WTC11 (cell line): ENCODE results near the gene C1QTNF12. TPM values are rescaled to one million over a fixed set of nuclear protein-coding genes. Genes with fewer than 3 reads are reported as not detected.
"Not testable (repeated sequence)": the region's sequence is repeated elsewhere in the genome, so short reads cannot be mapped to it uniquely, and the experiment has no call there.

Experiments used
- ATAC-seq: fragments of 200-7000 bp; cut with Tn5 transposase; 2 replicates; pipeline ENCODE4 v1.10.0; 2021; ENCODE audit warnings: mild to moderate bottlenecking, moderate library complexity
- CTCF ChIA-PET: fragments of 300-600 bp; sonication (Branson Sonifier 250); formaldehyde crosslinking; loops from one replicate; lab custom pipeline; 2021; ENCODE audit warnings: antibody characterized with exemption; lab: Charles Lee
- POLR2A ChIA-PET: fragments of 350-600 bp; sonication (Branson Sonifier 250); formaldehyde crosslinking; loops from one replicate; lab custom pipeline; 2021; ENCODE audit warnings: antibody characterized with exemption; lab: Charles Lee
- DNase-seq: peaks from one replicate; pipeline ENCODE4 v3.0.0; 2021; ENCODE audit warnings: low spot score
- H3K27ac Mint-ChIP-seq: 2 replicates; pipeline ENCODE4 v1.8.0; 2021; ENCODE audit warnings: mixed read lengths
- H3K27me3 Mint-ChIP-seq: 2 replicates; pipeline ENCODE4 v1.8.0; 2021; ENCODE audit warnings: low read depth, mild to moderate bottlenecking, moderate library complexity, mixed read lengths
- H3K36me3 Mint-ChIP-seq: 2 replicates; pipeline ENCODE4 v1.8.0; 2021; ENCODE audit warnings: mixed read lengths
- H3K4me1 Mint-ChIP-seq: 2 replicates; pipeline ENCODE4 v1.8.0; 2022; ENCODE audit warnings: mixed read lengths
- H3K4me3 Mint-ChIP-seq: 2 replicates; pipeline ENCODE4 v1.8.0; 2021; ENCODE audit warnings: mild to moderate bottlenecking, moderate library complexity, mixed read lengths
- H3K9me3 Mint-ChIP-seq: 2 replicates; pipeline ENCODE4 v1.8.0; 2021; ENCODE audit warnings: mixed read lengths
- AR ChIP-seq: fragments of 250-450 bp; sonication (Bioruptor Pico); IDR thresholded peaks from 2 replicates; pipeline ENCODE4 v1.9.0; 2021; ENCODE audit warnings: mild to moderate bottlenecking
- CREB1 ChIP-seq: sonication (generic); formaldehyde crosslinking; IDR thresholded peaks from 2 replicates; pipeline ENCODE4 v1.8.0; 2023; ENCODE audit warnings: mild to moderate bottlenecking, missing genetic modification reagents
- CTCF ChIP-seq: fragments of 200-600 bp; IDR thresholded peaks from 2 replicates; pipeline ENCODE4 v1.8.0; 2022; ENCODE audit warnings: antibody characterized with exemption
- ELF4 ChIP-seq: sonication (generic); formaldehyde crosslinking; IDR thresholded peaks from 2 replicates; pipeline ENCODE4 v1.8.1; 2022; ENCODE audit warnings: low read depth, mild to moderate bottlenecking, moderate library complexity, missing genetic modification reagents
- FOXJ3 ChIP-seq: sonication (generic); formaldehyde crosslinking; IDR thresholded peaks from 2 replicates; pipeline ENCODE4 v1.9.0; 2021; ENCODE audit warnings: missing genetic modification reagents, mild to moderate bottlenecking, borderline replicate concordance
- FOXP4 ChIP-seq: sonication (generic); formaldehyde crosslinking; IDR thresholded peaks from 2 replicates; pipeline ENCODE4 v1.8.0; 2022; ENCODE audit warnings: mild to moderate bottlenecking, missing genetic modification reagents
- GABPB1 ChIP-seq: sonication (generic); formaldehyde crosslinking; IDR thresholded peaks from 2 replicates; pipeline ENCODE4 v1.8.1; 2023; ENCODE audit warnings: mild to moderate bottlenecking, missing genetic modification reagents
- GTF2I ChIP-seq: fragments of 250-450 bp; sonication (Bioruptor Pico); conservative IDR thresholded peaks from 2 replicates; pipeline ENCODE4 v1.4.0; 2021; ENCODE audit warnings: mild to moderate bottlenecking
- IRF1 ChIP-seq: sonication (generic); formaldehyde crosslinking; IDR thresholded peaks from 2 replicates; pipeline ENCODE4 v1.8.0; 2023; ENCODE audit warnings: missing genetic modification reagents
- KAT7 ChIP-seq: sonication (generic); formaldehyde crosslinking; IDR thresholded peaks from 2 replicates; pipeline ENCODE4 v1.8.1; 2023; ENCODE audit warnings: missing genetic modification reagents, mild to moderate bottlenecking, borderline replicate concordance
- MAX ChIP-seq: sonication (generic); formaldehyde crosslinking; IDR thresholded peaks from 2 replicates; pipeline ENCODE4 v1.8.0; 2022; ENCODE audit warnings: mild to moderate bottlenecking, missing genetic modification reagents
- MYBL2 ChIP-seq: sonication (generic); formaldehyde crosslinking; IDR thresholded peaks from 2 replicates; pipeline ENCODE4 v1.8.1; 2023; ENCODE audit warnings: mild to moderate bottlenecking, moderate library complexity, missing genetic modification reagents
- NR1H2 ChIP-seq: sonication (generic); formaldehyde crosslinking; IDR thresholded peaks from 2 replicates; pipeline ENCODE4 v1.9.0; 2021; ENCODE audit warnings: mild to moderate bottlenecking, moderate library complexity, missing genetic modification reagents
- PRDM15 ChIP-seq: sonication (generic); formaldehyde crosslinking; IDR thresholded peaks from 2 replicates; pipeline ENCODE4 v1.8.0; 2022; ENCODE audit warnings: missing genetic modification reagents
- PREB ChIP-seq: sonication (generic); formaldehyde crosslinking; IDR thresholded peaks from 2 replicates; pipeline ENCODE4 v1.8.1; 2022; ENCODE audit warnings: mild to moderate bottlenecking, missing genetic modification reagents, moderate library complexity, borderline replicate concordance
- RORB ChIP-seq: fragments of 250-450 bp; sonication (Bioruptor Pico); IDR thresholded peaks from 2 replicates; pipeline ENCODE4 v1.9.0; 2021; ENCODE audit warnings: mild to moderate bottlenecking
- SMAD3 ChIP-seq: sonication (generic); formaldehyde crosslinking; IDR thresholded peaks from 2 replicates; pipeline ENCODE4 v1.8.0; 2022; ENCODE audit warnings: missing genetic modification reagents, mild to moderate bottlenecking, borderline replicate concordance
- SMAD4 ChIP-seq: sonication (generic); formaldehyde crosslinking; IDR thresholded peaks from 2 replicates; pipeline ENCODE4 v1.8.0; 2022; ENCODE audit warnings: mild to moderate bottlenecking, missing genetic modification reagents
- ZNF263 ChIP-seq: sonication (generic); formaldehyde crosslinking; IDR thresholded peaks from 2 replicates; pipeline ENCODE4 v1.8.1; 2022; ENCODE audit warnings: low read depth, mild to moderate bottlenecking, moderate library complexity, missing genetic modification reagents
- ZNF671 ChIP-seq: fragments of 250-450 bp; sonication (Bioruptor Pico); IDR thresholded peaks from 2 replicates; pipeline ENCODE4 v1.8.0; 2021; ENCODE audit warnings: mild to moderate bottlenecking
- total RNA-seq: library from RNA; stranded (reverse); gene quantifications from 3 replicates; pipeline ENCODE4 v1.2.3, GENCODE V29; 2021

C1QTNF12 gene
- total RNA-seq, 1 experiment from 2014 or later = 10.3 TPM

- no peaks in the 10 kb centered on the region for H3K4me1 Mint-ChIP-seq
- DNase-seq (no peak), ATAC-seq (no peak)
- H3K9me3 Mint-ChIP-seq = no peaks in the 10 kb centered on the region
- peaks cover 26% of the 10 kb centered on the region for H3K36me3 Mint-ChIP-seq
- no peak for TF ChIP-seq MAX
- no peak for TF ChIP-seq AR (CRISPR knock-in tag)
- TF ChIP-seq ZNF263 = no peak
- TF ChIP-seq ZNF671 (CRISPR knock-in tag) = no peak
- no peak for TF ChIP-seq ELF4 (CRISPR knock-in tag)
- no peak for TF ChIP-seq GABPB1 (CRISPR knock-in tag)
- TF ChIP-seq CTCF = no peak
- TF ChIP-seq IRF1 (CRISPR knock-in tag) = no peak
- no peak for TF ChIP-seq SMAD4 (CRISPR knock-in tag)
- no peak for TF ChIP-seq CREB1 (CRISPR knock-in tag)
- no peak for TF ChIP-seq FOXP4 (CRISPR knock-in tag)
- no peak for TF ChIP-seq MYBL2 (CRISPR knock-in tag)
- TF ChIP-seq PREB (CRISPR knock-in tag) = no peak
- TF ChIP-seq PRDM15 (CRISPR knock-in tag) = no peak
- TF ChIP-seq RORB (CRISPR knock-in tag) = no peak
- no peak for TF ChIP-seq FOXJ3
- no peak for TF ChIP-seq KAT7
- TF ChIP-seq SMAD3 (CRISPR knock-in tag) = no peak
- TF ChIP-seq NR1H2 = no peak
- TF ChIP-seq GTF2I (CRISPR knock-in tag) = no peak
- H3K27me3 Mint-ChIP-seq = no peaks in the 10 kb centered on the region
- no peak overlapping the region for H3K4me3 Mint-ChIP-seq
- POLR2A ChIA-PET = no interaction called here
- peak overlapping the region; percentile 92 for H3K27ac Mint-ChIP-seq
- CTCF ChIA-PET = interaction anchor here (0.8 to 1.9 kb wide), 11 partner anchors 11 to 266 kb away, joined by 3 to 9 read pairs (median 4); partner anchors contain the start of gene ISG15
Measured at GRCh38 chr1:1250786-1251284, 4.3 kb upstream of the C1QTNF12 start.

- H3K9me3 Mint-ChIP-seq, H3K27me3 Mint-ChIP-seq, H3K4me3 Mint-ChIP-seq, H3K36me3 Mint-ChIP-seq, H3K27ac Mint-ChIP-seq, POLR2A ChIA-PET, DNase-seq, ATAC-seq, H3K4me1 Mint-ChIP-seq, CTCF ChIA-PET: not testable (repeated sequence)
Measured at GRCh38 chr1:1248009-1248913, 1.7 kb upstream of the C1QTNF12 start.
